Skeletal muscle cell (primary cell): ENCODE results near the gene ATP4A.

Experiments used
- DNase-seq: peaks from one replicate; pipeline ENCODE4 v3.0.0-alpha.2; 2010; ENCODE audit warnings: low read depth
- H3K4me3 ChIP-seq: 2 replicates; pipeline ENCODE4 v1.5.1; 2011; ENCODE audit warnings: low read depth, mild to moderate bottlenecking, control low read depth, low read length, moderate library complexity

Gene ATP4A

DNA sequence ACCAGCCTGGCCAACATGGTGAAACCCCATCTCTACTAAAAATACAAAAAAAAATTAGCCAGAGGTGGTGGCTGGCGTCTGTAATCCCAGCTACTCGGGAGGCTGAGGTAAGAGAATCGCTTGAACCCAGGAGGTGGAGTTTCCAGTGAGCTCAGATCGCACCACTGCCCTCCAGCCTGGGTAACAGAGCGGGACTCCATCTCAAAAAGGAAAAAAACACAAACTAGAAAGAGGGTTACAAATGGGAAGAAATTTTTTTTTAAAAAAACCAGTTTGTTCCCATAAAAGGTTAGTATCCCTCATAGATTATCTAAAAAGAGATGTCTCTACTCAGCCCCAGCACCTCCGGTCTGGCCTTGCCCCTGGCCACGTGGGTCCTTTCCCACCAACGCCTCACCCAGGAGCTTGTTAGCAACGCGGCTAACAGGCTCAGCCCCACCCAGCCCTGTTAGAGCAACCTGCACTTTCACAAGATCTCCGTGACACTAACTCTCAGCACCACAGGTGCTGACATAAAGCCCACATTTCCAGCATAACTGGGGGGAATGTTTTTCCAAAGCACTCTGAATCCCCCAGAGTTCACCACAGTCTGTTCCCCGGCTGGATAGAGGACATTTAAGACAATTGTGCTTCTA, 54.3 kb downstream of the ATP4A start:
- H3K4me3 ChIP-seq = no peak overlapping the region
- no peak for DNase-seq

DNA sequence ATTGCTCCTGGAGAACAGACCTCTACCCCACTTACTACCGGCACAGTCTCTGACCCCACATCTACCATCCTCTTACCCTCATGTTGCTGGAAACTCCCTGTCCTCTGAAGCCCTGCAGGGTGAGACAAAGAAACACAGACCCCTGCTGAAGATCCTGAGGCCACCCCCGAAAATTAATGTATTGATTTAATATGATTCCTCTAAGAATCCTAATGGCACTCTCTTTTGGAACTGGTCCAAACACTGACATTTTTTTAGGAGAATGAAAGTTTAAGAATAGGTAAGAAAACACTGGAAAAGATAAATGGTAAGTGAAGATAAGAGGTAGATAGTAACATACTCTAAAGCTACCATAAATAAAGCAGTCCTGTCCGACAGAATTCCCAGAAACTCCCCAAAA, 55.3 kb downstream of the ATP4A start:
- H3K4me3 ChIP-seq = no peak overlapping the region
- DNase-seq = no peak

- H3K4me3 ChIP-seq = no peak overlapping the region
- DNase-seq = no peak
These were observed 55.9 kb downstream of the ATP4A start for GRCh38 chr19:35507561-35507960.

- no peak for DNase-seq
- no peak overlapping the region for H3K4me3 ChIP-seq
These were observed 57.4 kb downstream of the ATP4A start for GRCh38 chr19:35506011-35506410.

DNA sequence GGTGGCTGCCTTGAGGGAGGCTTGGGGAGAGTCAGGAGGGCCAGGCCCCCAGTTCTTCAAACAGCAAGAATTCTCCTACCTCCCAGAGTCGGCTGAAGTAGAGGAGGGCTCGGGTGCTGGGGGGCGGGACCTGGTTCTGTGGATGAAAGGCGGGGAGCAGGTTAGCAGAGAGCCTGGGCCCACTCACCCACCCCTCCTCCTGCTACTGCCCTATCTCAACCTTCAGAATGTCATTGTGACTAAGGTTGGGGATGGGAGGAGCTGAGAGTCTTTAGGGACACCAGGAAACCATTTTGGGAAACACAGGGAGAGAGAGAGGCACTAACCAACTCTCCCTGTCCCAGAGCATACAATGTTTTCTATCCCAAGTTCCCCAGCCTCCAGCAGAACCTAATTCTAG, 60.7 kb downstream of the ATP4A start:
- H3K4me3 ChIP-seq = no peak overlapping the region
- no peak for DNase-seq

GRCh38 chr19:35501684-35502083, 61.8 kb downstream of the ATP4A start:
- no peak overlapping the region for H3K4me3 ChIP-seq
- DNase-seq = no peak

- no peak for DNase-seq
- H3K4me3 ChIP-seq = no peak overlapping the region
These were observed 62.8 kb downstream of the ATP4A start for GRCh38 chr19:35500611-35501010.
